Thyroid gland (tissue), 4 donors: Measurements from ENCODE around the gene TMEM131L. TPM values are rescaled to one million over a fixed set of nuclear protein-coding genes. Genes with fewer than 3 reads are reported as not detected.

Experiments used
- DNase-seq, 2 donors: peaks; one replicate each; pipeline ENCODE4 v3.0.0-alpha.2; 2019
- H3K27ac ChIP-seq, 3 donors: fragments of 200-600 bp; sonication (generic); 1 replicate in 2 of 3; 2 replicates in 1 of 3; pipeline ENCODE4 v1.5.1; 2016 to 2019; ENCODE audit warnings: mild to moderate bottlenecking in 1 of 3, moderate library complexity in 1 of 3
- H3K27me3 ChIP-seq: fragments of 200-600 bp; sonication (generic); one replicate; pipeline ENCODE4 v1.5.1; 2019
- H3K36me3 ChIP-seq, 2 donors: fragments of 200-600 bp; sonication (generic); one replicate each; pipeline ENCODE4 v1.5.1; 2016 to 2019
- H3K4me1 ChIP-seq, 2 donors: fragments of 200-600 bp; sonication (generic); one replicate each; pipeline ENCODE4 v1.5.1; 2017 to 2019
- H3K4me3 ChIP-seq, 3 donors: fragments of 200-600 bp; sonication (generic); replicated peaks in 1 of 3; 1 replicate in 2 of 3; 2 replicates in 1 of 3; pipeline ENCODE4 v1.5.1; 2016; ENCODE audit warnings: mild to moderate bottlenecking in 1 of 3
- H3K9me3 ChIP-seq: fragments of 200-600 bp; sonication (generic); one replicate; pipeline ENCODE4 v1.5.1; 2017
- CTCF ChIP-seq, 6 experiments: fragments of 200-600 bp in 3 of 6; fragments of 450-650 bp in 3 of 6; sonication (generic) in 3 of 6; IDR thresholded peaks; one replicate each; pipeline ENCODE4 v1.5.1; 2016 to 2019; ENCODE audit warnings: antibody characterized with exemption in 6 of 6, mild to moderate bottlenecking in 2 of 6, inconsistent platforms in 1 of 6, moderate library complexity in 1 of 6
- POLR2A ChIP-seq, 2 donors: fragments of 450-650 bp; IDR thresholded peaks; one replicate each; pipeline ENCODE4 v1.6.1; 2017; ENCODE audit warnings: antibody characterized with exemption in 2 of 2, mild to moderate bottlenecking in 2 of 2, moderate library complexity in 1 of 2
- WGBS, 2 donors: methylation state at CpG; one replicate each; pipeline ENCODE4 v1.1.5; 2017; 5-methylcytosine and 5-hydroxymethylcytosine counted together
- intact Hi-C: fragments of 100-400 bp; cut with DNase I; formaldehyde crosslinking; loops from one replicate; pipeline ENCODE4 v1.15.1; 2023
- total RNA-seq, 4 donors: library from RNA; depleted of rRNA; stranded (reverse); fragments of >200 nt; gene quantifications; one replicate each; pipeline ENCODE4 v1.2.3, GENCODE V29; 2016

TMEM131L gene
- total RNA-seq, 4 donors from 2014 or later, result 11.1 to 17.9 (median 16.4) TPM

GRCh38 chr4:153643406-153644383 lies 177.5 kb downstream of the TMEM131L start:
- intact Hi-C loops, result no loop called here
- no peaks in the 10 kb centered on the region for H3K27me3 ChIP-seq
- WGBS, 2 donors, result 85 to 88% methylated on average over 9 of the region's 9 CpGs
- H3K4me1 ChIP-seq, result no peaks in the 10 kb centered on the region
- H3K9me3 ChIP-seq, result no peaks in the 10 kb centered on the region
- H3K27ac ChIP-seq, result no peak overlapping the region
- H3K4me3 ChIP-seq, result no peak overlapping the region
- TF ChIP-seq POLR2A (IDR thresholded peaks at IDR 0.05), result no peak
- TF ChIP-seq CTCF (IDR thresholded peaks at IDR 0.05), result peak in 5 of 6 experiments; percentile 2 to 58 (median 39)
- DNase-seq, result no peak
- no peaks in the 10 kb centered on the region for H3K36me3 ChIP-seq

GRCh38 chr4:153645183-153645582 lies 179.0 kb downstream of the TMEM131L start:
- no peak for DNase-seq
- no peak for TF ChIP-seq POLR2A (IDR thresholded peaks at IDR 0.05)
- TF ChIP-seq CTCF (IDR thresholded peaks at IDR 0.05), result no peak
- Histone ChIP-seq H3K36me3 (no peaks in the 10 kb centered on the region), H3K9me3 (no peaks in the 10 kb centered on the region), H3K27me3 (no peaks in the 10 kb centered on the region), H3K4me1 (no peaks in the 10 kb centered on the region), H3K4me3 (no peak overlapping the region), H3K27ac (no peak overlapping the region)
- intact Hi-C loops, result no loop called here
- WGBS, 2 donors, result 70 to 94% methylated on average over 1 of the region's 1 CpG

GRCh38 chr4:153646261-153646660 lies 180.1 kb downstream of the TMEM131L start:
- no peak for TF ChIP-seq CTCF (IDR thresholded peaks at IDR 0.05)
- H3K9me3 ChIP-seq, result no peaks in the 10 kb centered on the region
- intact Hi-C loops, result no loop called here
- no peaks in the 10 kb centered on the region for H3K4me1 ChIP-seq
- WGBS, 2 donors, result 69 to 82% methylated on average over 1 of the region's 1 CpG
- no peak overlapping the region for H3K4me3 ChIP-seq
- H3K27ac ChIP-seq, result no peak overlapping the region
- no peaks in the 10 kb centered on the region for H3K27me3 ChIP-seq
- no peaks in the 10 kb centered on the region for H3K36me3 ChIP-seq
- no peak for DNase-seq

- Histone ChIP-seq H3K27ac (no peak overlapping the region), H3K9me3 (no peaks in the 10 kb centered on the region), H3K4me3 (no peak overlapping the region), H3K36me3 (no peaks in the 10 kb centered on the region), H3K27me3 (no peaks in the 10 kb centered on the region), H3K4me1 (no peaks in the 10 kb centered on the region)
- TF ChIP-seq CTCF (IDR thresholded peaks at IDR 0.05), result no peak
- TF ChIP-seq POLR2A (IDR thresholded peaks at IDR 0.05), result no peak
- DNase-seq, result no peak
- 100% methylated on average over 1 of the region's 1 CpG for WGBS, 2 donors
- intact Hi-C loops, result no loop called here
Observed at GRCh38 chr4:153646978-153647377, 180.8 kb downstream of the TMEM131L start.

- Histone ChIP-seq H3K4me1 (no peaks in the 10 kb centered on the region), H3K27me3 (no peaks in the 10 kb centered on the region), H3K9me3 (no peaks in the 10 kb centered on the region), H3K27ac (no peak overlapping the region), H3K36me3 (no peaks in the 10 kb centered on the region), H3K4me3 (no peak overlapping the region)
- TF ChIP-seq CTCF (IDR thresholded peaks at IDR 0.05), result no peak
- TF ChIP-seq POLR2A (IDR thresholded peaks at IDR 0.05), result no peak
- intact Hi-C loops, result no loop called here
- 74 to 79% methylated on average over 4 of the region's 4 CpGs for WGBS, 2 donors
- DNase-seq, result no peak
Observed at GRCh38 chr4:153647975-153648374, 181.8 kb downstream of the TMEM131L start.
